Kidney glomerular epithelial cell (primary cell): ENCODE measurements around the gene SETBP1.
A peak's percentile ranks its signal among the peaks of the same experiment; 100 is the strongest.

Experiments
- DNase-seq: peaks from one replicate; lab custom pipeline; 2025; lab: John Stamatoyannopoulos, UW

Gene SETBP1

GRCh38 chr18:44679056-44679913, 1.4 kb upstream of the SETBP1 start:
- peak; percentile 87 for DNase-seq

- no peak for DNase-seq
Measured at GRCh38 chr18:44679914-44680272, 795 bp upstream of the SETBP1 start.

GRCh38 chr18:44681076-44681970, 635 bp downstream of the SETBP1 start:
- no peak for DNase-seq

GRCh38 chr18:44682201-44682870, 1.6 kb downstream of the SETBP1 start:
- DNase-seq: peak; percentile 22

GRCh38 chr18:44682871-44683221, 2.2 kb downstream of the SETBP1 start:
- DNase-seq: no peak

- DNase-seq: no peak
Measured at GRCh38 chr18:44683556-44683955, 2.9 kb downstream of the SETBP1 start.

GRCh38 chr18:44685296-44685695, 4.6 kb downstream of the SETBP1 start:
- DNase-seq: no peak

- no peak for DNase-seq
Measured at GRCh38 chr18:44686156-44686555, 5.5 kb downstream of the SETBP1 start.

- no peak for DNase-seq
Measured at GRCh38 chr18:44687421-44687820, 6.7 kb downstream of the SETBP1 start.

GRCh38 chr18:44689736-44690135, 9.0 kb downstream of the SETBP1 start:
- DNase-seq: no peak

- no peak for DNase-seq
Measured at GRCh38 chr18:44691148-44691925, 10.6 kb downstream of the SETBP1 start.

- DNase-seq: no peak
Measured at GRCh38 chr18:44693030-44693784, 12.5 kb downstream of the SETBP1 start.

GRCh38 chr18:44695503-44695902, 14.8 kb downstream of the SETBP1 start:
- no peak for DNase-seq

- DNase-seq: no peak
Measured at GRCh38 chr18:44696892-44697291, 16.2 kb downstream of the SETBP1 start.

- no peak for DNase-seq
Measured at GRCh38 chr18:44697315-44697714, 16.6 kb downstream of the SETBP1 start.

- no peak for DNase-seq
Measured at GRCh38 chr18:44698518-44698917, 17.8 kb downstream of the SETBP1 start.

- DNase-seq: no peak
Measured at GRCh38 chr18:44699572-44700261, 19.0 kb downstream of the SETBP1 start.

- no peak for DNase-seq
Measured at GRCh38 chr18:44700652-44701051, 20.0 kb downstream of the SETBP1 start.

- no peak for DNase-seq
Measured at GRCh38 chr18:44701227-44701626, 20.5 kb downstream of the SETBP1 start.

GRCh38 chr18:44702594-44702993, 21.9 kb downstream of the SETBP1 start:
- no peak for DNase-seq
